Measurements from ENCODE around the gene PDZRN4.

- TF ChIP-seq POLR2A (IDR thresholded peaks at IDR 0.05) (no peak), CTCF (IDR thresholded peaks at IDR 0.05) (no peak)
Observed at GRCh38 chr12:41467591-41468325, 279.6 kb downstream of the PDZRN4 start.

Data from Peyer's patch (tissue), 4 donors.